Retinal pigment epithelial cell (primary cell): ENCODE results near the gene WDPCP.
A peak's percentile ranks its signal among the peaks of the same experiment; 100 is the strongest.

Experiments
- DNase-seq: peaks from one replicate; pipeline ENCODE4 v3.0.0-alpha.2; 2010; ENCODE audit warnings: low read depth
- H3K4me3 ChIP-seq: 2 replicates; pipeline ENCODE4 v1.5.1; 2011; ENCODE audit warnings: mild to moderate bottlenecking, low read length, control low read depth, moderate library complexity
- TF ChIP-seq, protein P1 (sequence below): conservative IDR thresholded peaks from 2 replicates; pipeline ENCODE4 v1.5.1; 2011; ENCODE audit warnings: low read depth, low read length, control low read depth, inconsistent platforms

WDPCP gene

GRCh38 chr2:63555931-63556330, 32.3 kb downstream of the WDPCP start:
- H3K4me3 ChIP-seq = no peak overlapping the region
- TF ChIP-seq, protein P1, sequence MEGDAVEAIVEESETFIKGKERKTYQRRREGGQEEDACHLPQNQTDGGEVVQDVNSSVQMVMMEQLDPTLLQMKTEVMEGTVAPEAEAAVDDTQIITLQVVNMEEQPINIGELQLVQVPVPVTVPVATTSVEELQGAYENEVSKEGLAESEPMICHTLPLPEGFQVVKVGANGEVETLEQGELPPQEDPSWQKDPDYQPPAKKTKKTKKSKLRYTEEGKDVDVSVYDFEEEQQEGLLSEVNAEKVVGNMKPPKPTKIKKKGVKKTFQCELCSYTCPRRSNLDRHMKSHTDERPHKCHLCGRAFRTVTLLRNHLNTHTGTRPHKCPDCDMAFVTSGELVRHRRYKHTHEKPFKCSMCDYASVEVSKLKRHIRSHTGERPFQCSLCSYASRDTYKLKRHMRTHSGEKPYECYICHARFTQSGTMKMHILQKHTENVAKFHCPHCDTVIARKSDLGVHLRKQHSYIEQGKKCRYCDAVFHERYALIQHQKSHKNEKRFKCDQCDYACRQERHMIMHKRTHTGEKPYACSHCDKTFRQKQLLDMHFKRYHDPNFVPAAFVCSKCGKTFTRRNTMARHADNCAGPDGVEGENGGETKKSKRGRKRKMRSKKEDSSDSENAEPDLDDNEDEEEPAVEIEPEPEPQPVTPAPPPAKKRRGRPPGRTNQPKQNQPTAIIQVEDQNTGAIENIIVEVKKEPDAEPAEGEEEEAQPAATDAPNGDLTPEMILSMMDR = no peak
- DNase-seq = no peak

DNA sequence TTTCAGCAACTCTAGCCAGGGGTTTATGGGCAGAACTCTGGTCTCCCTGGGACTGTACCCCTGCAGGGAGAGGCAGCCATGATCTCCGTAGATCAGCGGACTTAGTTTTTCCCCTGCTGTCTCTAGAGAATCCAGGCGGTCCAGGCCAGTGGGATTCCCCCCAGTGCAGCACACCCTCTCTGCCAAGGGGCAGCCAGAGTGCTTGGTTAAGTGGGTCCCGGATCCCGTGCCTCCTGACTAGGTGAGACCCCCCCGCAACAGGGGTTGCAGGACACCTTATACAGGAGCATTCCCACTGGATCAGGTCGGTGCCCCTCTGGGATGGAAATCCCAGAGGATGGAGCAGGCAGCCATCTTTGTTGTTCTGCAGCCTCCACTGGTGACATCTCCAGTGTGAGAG, 33.0 kb downstream of the WDPCP start:
- TF ChIP-seq, protein P1 = no peak
- H3K4me3 ChIP-seq = no peak overlapping the region
- no peak for DNase-seq

GRCh38 chr2:63553049-63553448, 35.2 kb downstream of the WDPCP start:
- H3K4me3 ChIP-seq = no peak overlapping the region
- TF ChIP-seq, protein P1 = no peak
- peak; percentile 40 for DNase-seq

GRCh38 chr2:63545023-63545422, 43.3 kb downstream of the WDPCP start:
- H3K4me3 ChIP-seq = no peak overlapping the region
- no peak for DNase-seq
- TF ChIP-seq, protein P1 = no peak

- no peak overlapping the region for H3K4me3 ChIP-seq
- DNase-seq = no peak
- TF ChIP-seq, protein P1 = peak; percentile 69
Observed at GRCh38 chr2:63544017-63544627, 44.2 kb downstream of the WDPCP start.

DNA sequence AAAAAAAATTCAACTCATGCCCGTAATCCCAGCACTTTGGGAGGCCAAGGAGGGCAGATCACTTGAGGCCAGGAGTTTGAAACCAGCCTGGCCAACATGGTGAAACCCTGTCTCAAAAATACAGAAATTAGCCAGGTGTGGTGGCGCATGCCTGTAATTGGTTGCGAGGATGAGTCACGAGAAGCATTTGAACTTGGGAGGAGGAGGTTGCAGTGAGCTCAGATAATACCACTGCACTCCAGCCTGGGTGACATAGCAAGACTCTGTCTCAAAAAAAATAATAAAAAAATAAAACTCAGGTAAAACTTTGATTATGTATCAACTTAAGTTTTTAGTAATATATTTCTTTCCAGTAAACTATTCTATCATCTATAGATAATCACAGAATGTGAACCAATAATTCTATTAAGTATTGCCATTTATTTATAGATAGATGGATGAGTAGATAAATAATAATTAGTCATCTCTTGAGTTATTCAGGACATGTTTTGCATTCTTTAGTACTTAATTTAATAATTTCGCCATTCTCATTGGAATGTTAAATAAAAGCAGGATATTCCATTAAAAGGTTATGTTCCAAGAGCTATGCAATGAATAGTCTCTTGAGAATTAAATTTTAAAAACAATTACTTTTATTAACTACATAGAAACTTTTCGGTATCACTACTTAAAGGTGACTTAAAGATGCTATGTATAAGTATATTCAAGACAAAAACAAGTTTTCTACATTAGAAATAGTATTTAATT, 48.7 kb downstream of the WDPCP start:
- no peak for DNase-seq
- TF ChIP-seq, protein P1 = no peak
- no peak overlapping the region for H3K4me3 ChIP-seq

GRCh38 chr2:63538390-63538789, 49.9 kb downstream of the WDPCP start:
- TF ChIP-seq, protein P1 = no peak
- no peak overlapping the region for H3K4me3 ChIP-seq
- DNase-seq = no peak
